ENCODE measurements around the gene ZFAND3. TPM values are rescaled to one million over a fixed set of nuclear protein-coding genes. Genes with fewer than 3 reads are reported as not detected.
A peak's percentile ranks its signal among the peaks of the same experiment; 100 is the strongest.

Gene ZFAND3
- total RNA-seq, 1 experiment from 2014 or later = 22.2 TPM

DNA sequence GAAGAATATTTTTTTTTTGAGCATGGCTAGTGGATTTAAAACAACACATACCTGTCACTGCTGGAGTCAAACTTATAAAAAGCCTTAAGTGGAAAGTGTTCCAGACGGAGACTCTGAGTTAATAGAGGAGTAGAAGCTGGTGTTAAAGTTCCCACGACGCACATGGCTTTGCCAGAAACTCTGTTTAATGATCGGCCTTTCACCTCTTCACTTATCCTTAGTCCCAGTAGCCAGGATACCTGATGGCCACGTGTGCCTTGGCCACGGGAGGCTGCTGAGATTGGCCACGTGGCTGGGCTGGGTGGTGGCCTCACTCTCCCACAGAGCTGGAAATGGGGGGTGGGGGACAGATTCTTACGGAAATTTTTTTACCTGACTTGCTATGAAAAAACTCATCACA lies 333.1 kb downstream of the ZFAND3 start:
- CTCF ChIA-PET = no interaction called here

DNA sequence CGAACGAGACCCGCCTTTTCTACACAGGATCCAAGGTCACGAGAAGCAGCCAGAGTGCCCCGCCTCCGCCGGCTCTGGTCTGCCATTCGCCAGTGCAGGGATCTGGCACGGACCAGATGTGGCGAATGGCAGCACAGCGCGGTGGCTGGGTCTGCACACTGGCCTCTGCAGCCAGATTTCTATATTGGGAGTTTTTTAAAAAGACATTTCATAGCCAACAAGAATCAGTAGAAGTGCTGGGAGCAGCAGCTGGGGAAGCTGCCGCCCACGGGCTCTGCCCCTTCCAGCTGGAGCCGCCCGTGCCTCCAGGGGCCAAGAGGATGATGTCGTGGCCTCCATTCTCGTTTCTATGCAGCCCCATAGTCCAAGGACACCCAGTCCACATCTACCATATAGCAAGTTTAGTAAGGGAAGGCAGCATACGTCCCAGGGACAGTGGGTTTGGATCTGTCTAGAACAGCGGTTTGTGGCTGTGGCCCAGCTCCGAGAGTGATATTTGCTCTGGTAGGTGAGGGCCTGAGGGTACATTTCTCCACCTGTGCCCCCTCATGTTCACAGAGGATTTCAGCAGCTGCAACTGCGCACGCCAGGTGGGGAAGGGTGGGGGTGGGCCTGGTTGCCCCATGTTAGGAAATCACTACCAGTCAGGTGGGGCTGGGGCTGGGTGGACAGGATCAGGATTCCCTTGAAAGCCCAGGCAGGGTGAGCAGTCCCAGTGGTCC lies 333.7 kb downstream of the ZFAND3 start:
- peaks cover 7% of the 10 kb centered on the region; the same call in 1 of the 2 replicates for H4K20me1 ChIP-seq (ENCODE audit: low read length)
- CTCF ChIA-PET = no interaction called here
- TSS peak; percentile 49 for BruUV-seq (replicated peaks)

More for the DNA sequence above, 333.1 kb downstream of the ZFAND3 start:
- ATAC-seq (no peak), DNase-seq (no peak)
- intact Hi-C loops (cut with micrococcal nuclease) = loop anchor here (10.0 kb wide), 1 partner anchor 342 kb away; no protein-coding TSS in a partner anchor
- Histone ChIP-seq H3K9ac (ENCODE audit: low read length) (no peak overlapping the region), H3K4me3 (ENCODE audit: low read length) (no peak overlapping the region), H3K4me2 (ENCODE audit: low read length) (no peak overlapping the region), H3K27me3 (ENCODE audit: low read length) (no peaks in the 10 kb centered on the region), H3K27ac (ENCODE audit: low read length) (no peak overlapping the region), H3K9me2 (replicated peaks; ENCODE audit: low read length) (no peaks in the 10 kb centered on the region), H3F3A (ENCODE audit: low read length, unreplicated experiment) (no peaks in the 10 kb centered on the region), H3K9me3 (ENCODE audit: low read length) (no peaks in the 10 kb centered on the region), H3K4me1 (ENCODE audit: insufficient read depth, low read length) (peaks cover 23% of the 10 kb centered on the region), H3K79me2 (ENCODE audit: low read length) (no peaks in the 10 kb centered on the region), H2AFZ (ENCODE audit: low read length) (no peak overlapping the region), H4K20me1 (ENCODE audit: low read length) (peaks cover 10% of the 10 kb centered on the region; the same call in 1 of the 2 replicates), H3K36me3 (ENCODE audit: low read depth, low read length) (no peaks in the 10 kb centered on the region)
- POLR2A ChIA-PET (ENCODE audit: unreplicated experiment) = no interaction called here
- TF ChIP-seq, protein P1, sequence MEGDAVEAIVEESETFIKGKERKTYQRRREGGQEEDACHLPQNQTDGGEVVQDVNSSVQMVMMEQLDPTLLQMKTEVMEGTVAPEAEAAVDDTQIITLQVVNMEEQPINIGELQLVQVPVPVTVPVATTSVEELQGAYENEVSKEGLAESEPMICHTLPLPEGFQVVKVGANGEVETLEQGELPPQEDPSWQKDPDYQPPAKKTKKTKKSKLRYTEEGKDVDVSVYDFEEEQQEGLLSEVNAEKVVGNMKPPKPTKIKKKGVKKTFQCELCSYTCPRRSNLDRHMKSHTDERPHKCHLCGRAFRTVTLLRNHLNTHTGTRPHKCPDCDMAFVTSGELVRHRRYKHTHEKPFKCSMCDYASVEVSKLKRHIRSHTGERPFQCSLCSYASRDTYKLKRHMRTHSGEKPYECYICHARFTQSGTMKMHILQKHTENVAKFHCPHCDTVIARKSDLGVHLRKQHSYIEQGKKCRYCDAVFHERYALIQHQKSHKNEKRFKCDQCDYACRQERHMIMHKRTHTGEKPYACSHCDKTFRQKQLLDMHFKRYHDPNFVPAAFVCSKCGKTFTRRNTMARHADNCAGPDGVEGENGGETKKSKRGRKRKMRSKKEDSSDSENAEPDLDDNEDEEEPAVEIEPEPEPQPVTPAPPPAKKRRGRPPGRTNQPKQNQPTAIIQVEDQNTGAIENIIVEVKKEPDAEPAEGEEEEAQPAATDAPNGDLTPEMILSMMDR (conservative IDR thresholded peaks at IDR 0.05; ENCODE audit: low read depth, low read length) = no peak
- no TSS peak for BruUV-seq (replicated peaks)

DNA sequence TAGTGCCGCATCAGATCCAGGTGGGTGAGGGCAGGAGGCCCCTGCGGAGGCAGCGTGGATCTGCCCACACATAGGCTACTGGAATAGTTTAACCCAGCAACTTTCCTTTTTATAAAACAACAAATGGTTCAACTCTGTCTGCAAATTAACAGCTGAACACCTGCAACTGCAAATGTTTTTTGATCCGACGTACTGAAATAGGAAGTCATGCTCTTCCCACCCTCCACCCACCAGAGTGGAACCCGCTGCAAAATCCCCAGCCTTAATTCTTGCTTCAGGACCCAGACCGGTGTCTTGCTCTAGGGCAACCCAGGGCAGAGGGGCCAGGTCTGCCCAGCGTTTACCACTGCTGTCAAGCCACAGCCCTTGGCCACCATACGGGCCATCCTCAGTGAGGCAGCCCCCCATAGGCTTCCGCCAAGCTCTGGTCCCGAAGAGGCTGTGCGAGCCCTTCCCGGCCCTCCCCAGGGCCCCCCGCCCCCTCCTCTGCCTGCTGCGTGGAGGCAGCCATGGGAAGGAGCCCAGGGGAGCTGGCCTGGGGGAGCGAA lies 334.3 kb downstream of the ZFAND3 start:
- CTCF ChIA-PET = no interaction called here
- intact Hi-C loops (cut with micrococcal nuclease) = loop anchor here (10.0 kb wide), 1 partner anchor 341 kb away; no protein-coding TSS in a partner anchor
- Histone ChIP-seq H3K9ac (ENCODE audit: low read length) (no peak overlapping the region), H3K27ac (ENCODE audit: low read length) (no peak overlapping the region), H3K9me2 (replicated peaks; ENCODE audit: low read length) (no peaks in the 10 kb centered on the region), H3K79me2 (ENCODE audit: low read length) (no peaks in the 10 kb centered on the region), H3K9me3 (ENCODE audit: low read length) (no peaks in the 10 kb centered on the region), H3K4me3 (ENCODE audit: low read length) (no peak overlapping the region), H3K4me2 (ENCODE audit: low read length) (no peak overlapping the region), H3K27me3 (ENCODE audit: low read length) (no peaks in the 10 kb centered on the region), H2AFZ (ENCODE audit: low read length) (no peak overlapping the region), H3K36me3 (ENCODE audit: low read depth, low read length) (no peaks in the 10 kb centered on the region), H3K4me1 (ENCODE audit: insufficient read depth, low read length) (peaks cover 23% of the 10 kb centered on the region), H3F3A (ENCODE audit: low read length, unreplicated experiment) (no peaks in the 10 kb centered on the region), H4K20me1 (ENCODE audit: low read length) (peaks cover 7% of the 10 kb centered on the region; the same call in 1 of the 2 replicates)
- no peak for ATAC-seq
- TF ChIP-seq, protein P1 (conservative IDR thresholded peaks at IDR 0.05; ENCODE audit: low read depth, low read length) = no peak
- TF ChIP-seq EZH2phosphoT487 (IDR thresholded peaks at IDR 0.05; ENCODE audit: borderline replicate concordance, low read length) (no peak), EZH2 (IDR thresholded peaks at IDR 0.05; ENCODE audit: low read length, unreplicated experiment) (no peak)
- no TSS peak for BruUV-seq (replicated peaks)
- POLR2A ChIA-PET (ENCODE audit: unreplicated experiment) = interaction anchor here (0.7 kb wide), 1 partner anchor 450 kb away, joined by 4 read pairs; no protein-coding TSS in a partner anchor
- DNase-seq = no peak

More for the DNA sequence above, 333.7 kb downstream of the ZFAND3 start:
- Histone ChIP-seq H3K79me2 (ENCODE audit: low read length) (no peaks in the 10 kb centered on the region), H3K36me3 (ENCODE audit: low read depth, low read length) (no peaks in the 10 kb centered on the region), H3K9me2 (replicated peaks; ENCODE audit: low read length) (no peaks in the 10 kb centered on the region), H3K27ac (ENCODE audit: low read length) (no peak overlapping the region), H3K9ac (ENCODE audit: low read length) (no peak overlapping the region), H3K4me2 (ENCODE audit: low read length) (no peak overlapping the region), H2AFZ (ENCODE audit: low read length) (no peak overlapping the region), H3F3A (ENCODE audit: low read length, unreplicated experiment) (no peaks in the 10 kb centered on the region), H3K27me3 (ENCODE audit: low read length) (no peaks in the 10 kb centered on the region), H3K4me3 (ENCODE audit: low read length) (no peak overlapping the region), H3K4me1 (ENCODE audit: insufficient read depth, low read length) (peaks cover 23% of the 10 kb centered on the region), H3K9me3 (ENCODE audit: low read length) (no peaks in the 10 kb centered on the region)
- DNase-seq = no peak
- intact Hi-C loops (cut with micrococcal nuclease) = loop anchor here (10.0 kb wide), 1 partner anchor 342 kb away; no protein-coding TSS in a partner anchor
- TF ChIP-seq EZH2phosphoT487 (IDR thresholded peaks at IDR 0.05; ENCODE audit: borderline replicate concordance, low read length) (no peak), EZH2 (IDR thresholded peaks at IDR 0.05; ENCODE audit: low read length, unreplicated experiment) (no peak)
- TF ChIP-seq, protein P1 (conservative IDR thresholded peaks at IDR 0.05; ENCODE audit: low read depth, low read length) = no peak
- POLR2A ChIA-PET (ENCODE audit: unreplicated experiment) = no interaction called here
- no peak for ATAC-seq

All from PC-3 (cell line).